Type B pancreatic cell (in vitro differentiated cells): ENCODE results near the gene ACP3. TPM values are rescaled to one million over a fixed set of nuclear protein-coding genes. Genes with fewer than 3 reads are reported as not detected.
A peak's percentile ranks its signal among the peaks of the same experiment; 100 is the strongest.

Experiments used
- DNase-seq: peaks from one replicate; pipeline ENCODE4 v3.0.0; 2021; ENCODE audit warnings: mixed read lengths; ENCODE audit not compliant: unreplicated experiment; ENCODE audit errors: extremely low spot score
- H3K27ac Mint-ChIP-seq: 2 replicates; pipeline ENCODE4 v1.8.0; 2021; ENCODE audit warnings: mild to moderate bottlenecking, mixed read lengths
- H3K27me3 Mint-ChIP-seq: 2 replicates; pipeline ENCODE4 v1.8.0; 2021; ENCODE audit warnings: mixed read lengths
- H3K36me3 Mint-ChIP-seq: 2 replicates; pipeline ENCODE4 v1.8.0; 2021; ENCODE audit warnings: mixed read lengths
- H3K4me1 Mint-ChIP-seq: one replicate; pipeline ENCODE4 v1.8.0; 2021; ENCODE audit warnings: mixed read lengths; ENCODE audit not compliant: unreplicated experiment
- H3K4me3 Mint-ChIP-seq: 2 replicates; pipeline ENCODE4 v1.8.0; 2021; ENCODE audit warnings: mild to moderate bottlenecking, mixed read lengths
- H3K9me3 Mint-ChIP-seq: 2 replicates; pipeline ENCODE4 v1.8.0; 2021; ENCODE audit warnings: mixed read lengths
- total RNA-seq: library from RNA; stranded (reverse); gene quantifications from 2 replicates; pipeline ENCODE4 v1.2.1, GENCODE V29; 2021; ENCODE audit warnings: low replicate concordance
- TF ChIP-seq, protein P1 (sequence below): fragments of 200-600 bp; sonication (generic); conservative IDR thresholded peaks from 2 replicates; pipeline ENCODE4 v1.5.0; 2021; ENCODE audit warnings: antibody characterized with exemption, mild to moderate bottlenecking

Gene ACP3
- total RNA-seq, 1 donor from 2014 or later: 8.2 TPM

DNA sequence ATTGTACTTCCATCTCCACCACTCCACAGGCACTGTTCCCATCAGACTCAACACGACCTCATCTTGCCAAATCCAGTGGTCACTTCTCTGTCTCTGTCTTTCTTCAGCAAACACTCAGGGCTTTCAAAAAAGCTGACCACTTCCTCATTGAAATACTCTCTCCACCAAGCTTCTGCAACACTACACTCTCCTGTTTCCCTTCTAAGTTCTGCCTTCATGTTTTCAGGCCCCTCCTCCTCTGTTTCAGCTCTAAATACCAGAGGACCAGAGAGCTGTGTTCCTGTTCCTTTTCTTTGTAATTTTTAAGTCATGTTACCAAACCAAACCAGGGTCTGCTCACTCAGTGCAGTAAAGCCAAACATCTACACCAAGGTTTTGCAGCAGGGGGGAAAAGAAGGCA is 33.8 kb upstream of the ACP3 start:
- Mint-ChIP-seq H3K9me3 (peaks cover 18% of the 10 kb centered on the region), H3K27ac (peak overlapping the region; percentile 6), H3K4me1 (peaks cover 7% of the 10 kb centered on the region), H3K36me3 (peaks cover 6% of the 10 kb centered on the region), H3K4me3 (peak overlapping the region; percentile 5), H3K27me3 (no peaks in the 10 kb centered on the region)
- TF ChIP-seq, protein P1, sequence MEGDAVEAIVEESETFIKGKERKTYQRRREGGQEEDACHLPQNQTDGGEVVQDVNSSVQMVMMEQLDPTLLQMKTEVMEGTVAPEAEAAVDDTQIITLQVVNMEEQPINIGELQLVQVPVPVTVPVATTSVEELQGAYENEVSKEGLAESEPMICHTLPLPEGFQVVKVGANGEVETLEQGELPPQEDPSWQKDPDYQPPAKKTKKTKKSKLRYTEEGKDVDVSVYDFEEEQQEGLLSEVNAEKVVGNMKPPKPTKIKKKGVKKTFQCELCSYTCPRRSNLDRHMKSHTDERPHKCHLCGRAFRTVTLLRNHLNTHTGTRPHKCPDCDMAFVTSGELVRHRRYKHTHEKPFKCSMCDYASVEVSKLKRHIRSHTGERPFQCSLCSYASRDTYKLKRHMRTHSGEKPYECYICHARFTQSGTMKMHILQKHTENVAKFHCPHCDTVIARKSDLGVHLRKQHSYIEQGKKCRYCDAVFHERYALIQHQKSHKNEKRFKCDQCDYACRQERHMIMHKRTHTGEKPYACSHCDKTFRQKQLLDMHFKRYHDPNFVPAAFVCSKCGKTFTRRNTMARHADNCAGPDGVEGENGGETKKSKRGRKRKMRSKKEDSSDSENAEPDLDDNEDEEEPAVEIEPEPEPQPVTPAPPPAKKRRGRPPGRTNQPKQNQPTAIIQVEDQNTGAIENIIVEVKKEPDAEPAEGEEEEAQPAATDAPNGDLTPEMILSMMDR: no peak
- no peak for DNase-seq

DNA sequence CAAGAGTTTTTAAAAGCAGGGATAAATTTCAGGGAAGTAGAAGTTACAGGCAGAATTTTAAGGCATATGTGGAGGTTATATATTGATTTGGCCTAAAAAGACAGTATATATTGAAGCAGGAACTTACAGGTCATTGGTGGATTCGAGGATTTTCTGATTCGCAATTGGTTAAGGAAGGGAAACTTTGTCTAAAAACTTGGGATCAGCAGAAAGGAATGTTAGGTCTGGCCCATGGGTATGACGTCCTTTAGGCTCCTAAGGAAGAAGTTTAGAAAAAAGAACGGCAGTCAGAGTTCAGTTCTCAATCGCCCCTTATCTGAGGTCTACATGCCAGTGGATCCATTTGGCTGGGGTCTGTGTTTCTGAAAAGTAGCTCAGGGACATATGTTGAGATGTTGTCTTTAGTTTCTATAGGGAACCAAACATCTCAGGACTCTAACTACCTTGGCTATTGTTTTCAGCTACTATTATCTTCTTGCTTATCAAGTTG is 33.2 kb upstream of the ACP3 start:
- TF ChIP-seq, protein P1: no peak
- H3K27ac Mint-ChIP-seq: peak overlapping the region; percentile 6
- H3K4me3 Mint-ChIP-seq: no peak overlapping the region
- peaks cover 18% of the 10 kb centered on the region for H3K9me3 Mint-ChIP-seq
- peaks cover 7% of the 10 kb centered on the region for H3K4me1 Mint-ChIP-seq
- peaks cover 6% of the 10 kb centered on the region for H3K36me3 Mint-ChIP-seq
- no peak for DNase-seq
- no peaks in the 10 kb centered on the region for H3K27me3 Mint-ChIP-seq

DNA sequence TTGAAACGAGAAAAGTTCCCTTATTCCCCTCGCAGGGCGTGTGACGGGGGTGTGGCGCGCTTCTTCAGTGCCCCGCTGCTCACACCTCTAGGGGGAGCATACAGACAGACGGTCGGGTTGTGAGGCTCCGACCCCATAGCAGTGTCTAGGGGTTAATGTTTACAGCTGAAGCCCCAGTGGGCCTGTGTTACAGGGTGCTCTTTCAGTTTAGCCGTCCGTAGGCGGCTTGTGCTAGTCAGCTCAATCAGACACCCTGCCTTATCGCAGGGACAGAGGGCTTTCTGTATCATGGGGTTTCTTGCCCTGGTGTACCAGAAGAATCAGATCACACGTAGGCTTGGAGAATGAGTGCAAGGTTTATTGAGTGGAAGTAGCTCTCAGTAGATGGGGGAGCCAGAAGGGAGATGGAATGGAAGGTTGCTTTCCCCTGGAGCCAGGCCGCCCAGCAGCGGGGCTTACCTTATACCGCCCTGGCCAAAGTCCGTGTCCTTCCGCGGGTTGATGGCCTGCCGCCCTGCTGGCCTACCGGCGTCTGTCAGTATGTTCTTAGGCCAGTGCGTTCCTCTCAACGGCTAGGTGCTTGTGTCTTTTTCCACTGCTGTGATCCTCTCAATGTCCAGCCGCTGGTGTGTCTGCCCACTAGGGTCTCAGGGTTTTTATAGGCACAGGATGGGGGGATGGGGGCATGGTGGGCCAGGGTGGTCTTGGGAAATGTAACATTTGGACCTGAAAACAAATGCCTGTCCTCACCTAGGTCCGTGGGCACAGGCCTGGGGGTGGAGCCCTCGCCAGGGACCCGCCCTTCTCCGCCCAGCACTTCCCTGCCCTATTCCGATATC is 32.2 kb upstream of the ACP3 start:
- Mint-ChIP-seq H3K27ac (no peak overlapping the region), H3K36me3 (peaks cover 6% of the 10 kb centered on the region), H3K4me3 (peak overlapping the region; percentile 69), H3K9me3 (peaks cover 18% of the 10 kb centered on the region), H3K27me3 (no peaks in the 10 kb centered on the region), H3K4me1 (peaks cover 11% of the 10 kb centered on the region)
- DNase-seq: no peak
- TF ChIP-seq, protein P1: no peak

DNA sequence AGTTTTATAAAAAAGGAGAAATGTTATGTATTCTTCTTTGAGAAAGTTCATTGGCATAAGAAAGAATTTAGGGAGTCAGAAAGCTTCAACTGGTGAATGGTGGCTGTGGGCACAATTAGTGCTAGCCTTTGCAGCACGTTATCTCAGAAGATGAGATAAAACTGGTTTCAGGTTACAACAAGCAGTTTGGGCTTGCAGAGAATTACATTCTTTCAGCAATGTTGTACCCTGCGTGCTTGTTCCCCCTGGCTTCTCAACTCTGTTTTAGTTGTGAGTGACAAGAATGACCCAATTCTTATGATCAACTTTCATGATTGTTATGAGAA is 31.6 kb upstream of the ACP3 start:
- Mint-ChIP-seq H3K27me3 (no peaks in the 10 kb centered on the region), H3K4me3 (peak overlapping the region; percentile 13), H3K4me1 (peaks cover 11% of the 10 kb centered on the region), H3K27ac (no peak overlapping the region), H3K36me3 (peaks cover 6% of the 10 kb centered on the region), H3K9me3 (peaks cover 18% of the 10 kb centered on the region)
- no peak for DNase-seq
- TF ChIP-seq, protein P1: no peak

DNA sequence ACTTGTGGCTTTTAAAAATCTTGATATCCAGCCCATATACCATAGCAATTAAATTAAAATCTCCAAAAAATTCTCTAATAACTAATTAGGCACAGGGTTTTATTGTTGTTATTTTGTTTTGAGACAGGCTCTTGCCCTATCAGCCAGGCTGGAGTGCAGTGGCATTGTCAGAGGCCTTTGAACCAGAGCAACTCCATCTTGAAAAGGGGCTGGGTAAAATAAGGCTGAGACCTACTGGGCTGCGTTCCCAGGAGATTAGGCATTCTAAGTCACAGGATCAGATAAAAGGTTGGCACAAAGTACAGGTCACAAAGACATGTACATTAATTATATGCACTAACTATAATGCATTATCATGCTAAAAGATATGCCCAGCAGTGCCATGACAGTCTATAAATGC is 31.2 kb upstream of the ACP3 start:
- no peak for DNase-seq
- peaks cover 18% of the 10 kb centered on the region for H3K9me3 Mint-ChIP-seq
- H3K4me1 Mint-ChIP-seq: peaks cover 11% of the 10 kb centered on the region
- TF ChIP-seq, protein P1: no peak
- H3K27ac Mint-ChIP-seq: no peak overlapping the region
- peaks cover 6% of the 10 kb centered on the region for H3K36me3 Mint-ChIP-seq
- no peak overlapping the region for H3K4me3 Mint-ChIP-seq
- no peaks in the 10 kb centered on the region for H3K27me3 Mint-ChIP-seq
